ENCODE results near the gene CLIC5. TPM values are rescaled to one million over a fixed set of nuclear protein-coding genes. Genes with fewer than 3 reads are reported as not detected.

The CLIC5 gene
- polyA plus RNA-seq, 3 donors: not detected

GRCh38 chr6:45983062-45983461 is 32.6 kb downstream of the CLIC5 start:
- Mint-ChIP-seq H3K4me1 (no peaks in the 10 kb centered on the region), H3K4me3 (no peak overlapping the region), H3K27ac (no peak overlapping the region), H3K9me3 (peaks cover 0 to 4% (median 0%) of the 10 kb centered on the region in 7 donors), H3K27me3 (ENCODE audit: low read depth in 3 of 3) (peaks cover 0 to 2% (median 0%) of the 10 kb centered on the region in 3 donors), H3K36me3 (no peaks in the 10 kb centered on the region)
- no peak overlapping the region for H3K9ac ChIP-seq (ENCODE audit: insufficient read depth, low read length, poor library complexity, severe bottlenecking)
- no peak overlapping the region for H3K27ac ChIP-seq (ENCODE audit: low read depth in 1 of 2, low read length in 2 of 2)
- no peaks in the 10 kb centered on the region for H3K79me2 ChIP-seq (ENCODE audit: insufficient read depth, low read length)
- DNase-seq: no peak
- no CpG with 5 or more reads among the region's 1 CpG for WGBS (ENCODE audit: insufficient coverage)
- H3K9me3 ChIP-seq (replicated peaks in 1 of 2; ENCODE audit: control insufficient read depth in 1 of 2, insufficient read depth in 1 of 2, low read length in 2 of 2): no peaks in the 10 kb centered on the region
- H3K4me2 ChIP-seq (replicated peaks; ENCODE audit: extremely low read depth, low read length, poor library complexity, severe bottlenecking): no peak overlapping the region
- no peaks in the 10 kb centered on the region for H3K36me3 ChIP-seq (replicated peaks in 1 of 2; ENCODE audit: control insufficient read depth in 1 of 2, insufficient read depth in 2 of 2, low read length in 2 of 2)
- H2AFZ ChIP-seq (ENCODE audit: insufficient read depth, low read depth, low read length, poor library complexity, severe bottlenecking): no peak overlapping the region
- H3K4me3 ChIP-seq (replicated peaks in 1 of 3; ENCODE audit: low read depth in 2 of 3, low read length in 3 of 3): no peak overlapping the region
- no peaks in the 10 kb centered on the region for H3K27me3 ChIP-seq (ENCODE audit: control insufficient read depth in 2 of 2, insufficient read depth in 2 of 2, low read length in 2 of 2)
- H4K20me1 ChIP-seq (ENCODE audit: insufficient read depth, low read length): no peaks in the 10 kb centered on the region
- H3K4me1 ChIP-seq (ENCODE audit: control insufficient read depth in 1 of 2, insufficient read depth in 2 of 2, low read length in 2 of 2): no peaks in the 10 kb centered on the region
- intact Hi-C loops (cut with micrococcal nuclease): no loop called here
- TF ChIP-seq CTCF (IDR thresholded peaks at IDR 0.05): no peak

- 90% methylated on average over 2 of the region's 9 CpGs for WGBS (ENCODE audit: insufficient coverage)
Measured at GRCh38 chr6:45982280-45983036, 33.2 kb downstream of the CLIC5 start.

More at GRCh38 chr6:45982280-45983036, 33.2 kb downstream of the CLIC5 start:
- no peaks in the 10 kb centered on the region for H3K4me1 ChIP-seq (ENCODE audit: control insufficient read depth in 1 of 2, insufficient read depth in 2 of 2, low read length in 2 of 2)
- no peak for DNase-seq
- H3K27me3 Mint-ChIP-seq (ENCODE audit: low read depth in 3 of 3): peaks cover 0 to 2% (median 0%) of the 10 kb centered on the region in 3 donors
- no peak for TF ChIP-seq CTCF (IDR thresholded peaks at IDR 0.05)
- H3K4me1 Mint-ChIP-seq: no peaks in the 10 kb centered on the region
- no peak overlapping the region for H3K4me3 Mint-ChIP-seq
- H3K4me3 ChIP-seq (replicated peaks in 1 of 3; ENCODE audit: low read depth in 2 of 3, low read length in 3 of 3): no peak overlapping the region
- H3K27ac Mint-ChIP-seq: no peak overlapping the region
- no peak overlapping the region for H2AFZ ChIP-seq (ENCODE audit: insufficient read depth, low read depth, low read length, poor library complexity, severe bottlenecking)
- no peak overlapping the region for H3K4me2 ChIP-seq (replicated peaks; ENCODE audit: extremely low read depth, low read length, poor library complexity, severe bottlenecking)
- H3K36me3 ChIP-seq (replicated peaks in 1 of 2; ENCODE audit: control insufficient read depth in 1 of 2, insufficient read depth in 2 of 2, low read length in 2 of 2): no peaks in the 10 kb centered on the region
- no peaks in the 10 kb centered on the region for H3K79me2 ChIP-seq (ENCODE audit: insufficient read depth, low read length)
- no peak overlapping the region for H3K9ac ChIP-seq (ENCODE audit: insufficient read depth, low read length, poor library complexity, severe bottlenecking)
- peaks cover 0 to 5% (median 0%) of the 10 kb centered on the region in 7 donors for H3K9me3 Mint-ChIP-seq
- no peaks in the 10 kb centered on the region for H3K36me3 Mint-ChIP-seq
- H3K27ac ChIP-seq (ENCODE audit: low read depth in 1 of 2, low read length in 2 of 2): no peak overlapping the region
- no peaks in the 10 kb centered on the region for H4K20me1 ChIP-seq (ENCODE audit: insufficient read depth, low read length)
- intact Hi-C loops (cut with micrococcal nuclease): no loop called here
- H3K9me3 ChIP-seq (replicated peaks in 1 of 2; ENCODE audit: control insufficient read depth in 1 of 2, insufficient read depth in 1 of 2, low read length in 2 of 2): no peaks in the 10 kb centered on the region
- no peaks in the 10 kb centered on the region for H3K27me3 ChIP-seq (ENCODE audit: control insufficient read depth in 2 of 2, insufficient read depth in 2 of 2, low read length in 2 of 2)

Data from CD14-positive monocyte (primary cell).